ENCODE results near the gene KIAA1671.

GRCh38 chr22:24972369-24972768 lies 19.9 kb downstream of the KIAA1671 start:
- TF ChIP-seq GATA3 (IDR thresholded peaks at IDR 0.05; ENCODE audit: low read depth, low read length) (no peak), GATA2 (IDR thresholded peaks at IDR 0.05; ENCODE audit: low read depth, low read length) (no peak)
